GM19035 (cell line): ENCODE data around the gene ADM2.
"Not testable (repeated sequence)": the region's sequence is repeated elsewhere in the genome, so short reads cannot be mapped to it uniquely, and the experiment has no call there.

Source experiments
- ATAC-seq: cut with Tn5 transposase; IDR thresholded peaks from one replicate; pipeline ENCODE4 v1.9.1; 2021; ENCODE audit not compliant: unreplicated experiment

Gene ADM2

DNA sequence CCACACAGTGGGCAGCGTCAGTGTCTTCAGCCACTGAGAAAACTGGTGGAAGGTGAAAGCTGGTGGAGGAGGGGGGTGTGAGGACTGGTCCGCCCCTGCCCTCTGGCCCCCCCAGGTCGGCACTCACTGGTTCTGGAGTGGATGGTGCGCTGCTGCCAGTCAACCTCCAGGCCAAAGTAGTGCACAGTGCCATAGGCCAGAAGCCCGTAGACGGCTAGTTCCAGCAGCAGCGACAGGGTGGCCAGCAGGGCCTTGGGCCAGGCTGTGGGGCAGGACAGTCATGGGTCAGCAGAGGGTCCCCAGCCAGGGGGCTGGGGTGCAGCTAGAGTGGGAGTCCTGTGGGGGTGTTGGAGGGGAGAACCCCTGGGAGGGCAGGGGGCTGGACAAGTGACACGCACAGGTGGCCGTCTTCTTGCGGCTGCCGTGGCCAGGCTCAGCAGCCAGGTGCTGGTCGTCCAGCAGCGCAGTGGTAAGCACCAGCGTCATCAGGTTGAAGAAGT, 24.0 kb downstream of the ADM2 start:
- ATAC-seq: no peak

DNA sequence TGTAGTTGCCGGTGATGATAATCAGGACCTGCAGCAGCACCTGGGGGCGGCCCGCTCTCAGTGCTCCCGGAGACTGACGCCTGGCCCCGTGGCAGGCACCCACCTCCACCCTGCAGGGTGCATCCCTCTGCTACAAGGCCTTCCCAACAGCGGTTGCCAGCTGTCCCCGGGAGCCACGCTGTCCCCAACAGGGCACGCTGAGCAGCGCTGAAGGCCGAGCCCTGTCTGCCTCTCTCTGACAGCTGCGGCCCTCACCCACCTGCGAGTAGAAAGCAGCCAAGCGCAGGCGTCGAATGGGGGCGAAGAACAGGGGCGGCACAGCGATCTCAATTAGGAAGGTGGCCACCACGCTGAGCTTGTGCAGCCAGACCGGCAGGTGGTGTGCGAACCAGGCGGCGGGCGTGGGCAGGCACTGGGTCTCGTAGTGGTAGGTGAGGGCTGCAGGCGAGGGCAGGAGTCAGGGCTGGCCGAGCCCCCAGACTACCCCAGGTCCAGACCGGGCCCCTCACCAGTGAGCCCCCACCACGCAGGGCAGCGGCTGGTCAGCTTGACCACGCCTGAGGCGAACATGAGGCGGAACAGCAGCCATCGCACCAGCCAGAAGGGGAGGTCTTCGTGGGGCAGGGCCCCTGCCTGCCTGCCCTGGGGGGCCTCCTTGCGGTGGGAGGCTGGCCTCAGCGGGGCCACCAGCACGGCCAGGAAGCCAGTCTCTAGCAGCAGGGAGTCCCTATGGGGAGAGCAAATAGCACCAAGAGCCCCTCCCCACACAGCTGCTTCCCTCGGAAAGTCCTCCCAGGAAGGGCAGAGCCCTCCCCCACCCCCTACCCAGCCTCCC, 24.6 kb downstream of the ADM2 start:
- ATAC-seq: no peak

- ATAC-seq: peak; percentile 8
Measured at GRCh38 chr22:50506611-50507420, 25.5 kb downstream of the ADM2 start.

DNA sequence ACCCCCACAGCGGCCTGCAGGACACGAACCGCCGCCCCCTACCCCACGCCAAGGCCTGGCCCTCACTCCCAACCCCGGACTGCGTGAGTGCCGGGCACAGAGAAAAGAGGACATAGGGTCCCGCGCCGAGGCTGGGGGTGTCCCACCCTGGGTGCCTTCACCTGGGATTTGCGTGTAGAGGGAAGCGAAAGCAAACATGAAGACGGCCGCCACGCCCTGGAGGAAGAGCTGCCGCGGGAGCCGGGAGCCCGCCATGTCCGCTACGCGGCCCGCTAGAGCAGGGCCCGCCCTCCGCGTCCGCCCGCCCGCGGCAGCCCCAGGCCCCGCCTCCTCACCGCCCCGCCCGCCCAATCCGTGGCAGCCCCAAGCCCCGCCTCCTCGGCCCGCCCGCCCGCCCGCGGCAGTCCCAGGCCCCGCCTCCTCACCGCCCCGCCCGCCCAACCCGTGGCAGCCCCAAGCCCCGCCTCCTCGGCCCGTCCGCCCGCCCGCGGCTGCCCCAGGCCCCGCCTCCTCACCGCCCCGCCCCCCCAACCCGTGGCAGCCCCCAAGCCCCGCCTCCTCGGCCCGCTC, 26.2 kb downstream of the ADM2 start, which contains the start of gene LMF2:
LMF2 (minus strand) TSS at position 282 of the 570 bp plus-strand sequence; CDS start at position 255, 27 bp downstream.
- peak; percentile 58 for ATAC-seq

GRCh38 chr22:50507991-50508884, 26.9 kb downstream of the ADM2 start, which contains the start of gene NCAPH2:
NCAPH2 (plus strand) TSS chr22:50508224; CDS start chr22:50508338, 114 bp downstream.
- ATAC-seq: peak; percentile 69

DNA sequence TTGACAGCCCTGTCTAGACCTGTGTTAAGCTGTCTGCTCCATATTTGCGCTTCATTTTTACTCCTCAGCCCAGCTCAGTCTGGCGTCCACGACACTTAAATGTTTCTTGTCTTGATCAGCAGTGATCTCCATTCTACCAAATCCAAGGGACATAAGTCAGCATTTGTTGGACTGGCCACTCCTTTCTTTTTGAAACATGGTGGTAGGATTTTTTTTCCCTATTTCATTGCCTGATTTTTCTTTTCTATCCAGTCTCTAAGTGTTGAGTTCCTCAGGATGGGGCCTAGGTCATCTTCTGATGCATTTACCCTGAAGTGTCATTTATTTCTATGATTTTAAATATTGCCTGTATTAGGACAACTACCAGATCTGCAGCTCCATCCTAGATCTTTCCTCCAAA, 27.6 kb downstream of the ADM2 start:
- no peak for ATAC-seq

GRCh38 chr22:50513175-50513574, 31.8 kb downstream of the ADM2 start:
- no peak for ATAC-seq

DNA sequence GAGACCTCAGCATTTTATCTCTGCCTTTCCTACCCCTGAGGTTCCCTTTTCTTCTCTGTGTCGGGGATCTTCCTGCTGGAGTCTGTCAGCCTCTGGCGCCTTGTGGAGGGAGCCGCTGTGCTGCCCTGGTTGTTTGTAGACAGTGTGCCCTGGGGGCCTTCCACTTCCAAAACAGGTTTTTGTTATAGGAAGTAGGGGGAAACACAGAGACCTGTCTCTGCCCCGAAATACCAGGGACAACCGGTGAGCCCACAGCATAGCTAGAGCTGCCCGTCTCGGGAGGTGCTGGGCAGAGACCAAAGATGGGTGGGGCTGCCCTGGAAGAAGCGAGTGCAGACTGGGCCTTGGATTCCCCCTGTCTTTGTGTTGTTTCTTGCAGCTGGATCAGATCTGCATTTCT, 34.7 kb downstream of the ADM2 start:
- ATAC-seq: no peak

DNA sequence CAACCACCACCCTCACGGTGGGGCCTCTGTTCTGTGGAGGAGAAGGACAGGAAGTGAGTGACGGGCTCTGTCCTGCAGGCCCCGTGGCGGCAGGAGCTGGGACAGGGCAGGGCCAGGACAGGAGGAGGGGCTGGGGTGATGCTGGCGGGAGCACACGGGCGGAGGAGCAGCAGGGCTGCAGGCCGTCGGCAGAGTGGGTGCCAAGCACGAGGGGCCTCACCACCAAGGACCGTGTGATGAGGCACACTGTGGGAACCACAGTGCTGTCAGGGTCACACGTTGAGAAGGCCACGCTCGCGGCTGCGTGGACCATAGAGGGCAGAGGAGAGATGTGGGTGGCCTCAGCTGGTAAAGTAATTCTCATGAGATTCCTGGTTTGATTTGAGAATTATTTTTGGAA, 35.5 kb downstream of the ADM2 start:
- ATAC-seq: no peak

DNA sequence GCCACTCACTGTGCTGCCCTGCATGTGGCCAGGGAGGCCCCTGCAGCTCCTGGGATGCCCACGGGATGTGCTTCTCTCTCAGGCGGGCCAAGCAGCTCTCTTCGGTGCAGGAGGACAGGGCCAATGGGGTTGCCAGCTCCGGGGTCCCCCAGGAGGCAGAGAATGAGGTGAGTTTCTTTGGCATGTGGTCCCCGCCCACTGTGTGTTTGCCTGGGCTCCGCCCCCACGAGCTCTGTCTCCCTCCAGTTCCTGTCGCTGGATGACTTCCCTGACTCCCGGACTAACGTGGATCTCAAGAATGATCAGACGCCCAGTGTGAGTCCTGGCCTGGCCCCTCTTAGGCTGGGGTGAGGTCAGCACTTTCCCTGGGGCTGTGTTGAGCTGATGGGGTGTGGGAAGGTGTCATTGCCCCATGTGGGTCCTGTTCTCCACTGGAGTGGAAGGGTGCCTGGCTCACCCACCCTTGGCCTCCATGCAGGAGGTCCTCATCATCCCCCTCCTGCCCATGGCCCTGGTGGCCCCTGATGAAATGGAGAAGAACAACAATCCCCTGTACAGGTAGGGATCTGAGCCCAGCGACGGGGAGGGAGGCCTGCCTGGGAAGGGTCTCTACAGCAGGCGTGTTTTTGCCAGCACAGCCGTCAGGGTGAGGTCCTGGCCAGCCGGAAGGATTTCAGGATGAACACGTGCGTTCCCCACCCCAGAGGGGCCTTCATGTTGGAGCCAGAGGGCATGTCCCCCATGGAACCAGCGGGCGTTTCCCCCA, 36.3 kb downstream of the ADM2 start:
- no peak for ATAC-seq

DNA sequence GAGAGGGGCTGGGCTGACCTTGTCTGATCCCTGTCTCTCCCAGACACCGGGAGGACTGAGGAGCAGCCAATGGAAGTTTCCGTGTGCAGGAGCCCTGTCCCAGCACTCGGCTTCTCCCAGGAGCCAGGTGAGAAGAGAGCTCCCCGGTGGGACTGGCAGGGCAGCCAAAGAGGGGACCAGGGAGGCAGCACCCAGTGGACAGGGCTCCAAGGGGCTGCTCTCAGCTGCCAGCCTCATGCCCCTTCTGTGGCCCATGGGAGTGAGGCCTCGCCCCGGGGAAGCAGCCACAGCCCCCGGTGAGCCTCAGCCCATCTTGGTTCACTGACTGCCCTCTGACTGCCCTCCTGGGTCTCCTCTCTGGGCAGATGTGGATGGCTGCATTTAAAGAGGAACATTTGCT, 37.3 kb downstream of the ADM2 start:
- ATAC-seq: no peak

DNA sequence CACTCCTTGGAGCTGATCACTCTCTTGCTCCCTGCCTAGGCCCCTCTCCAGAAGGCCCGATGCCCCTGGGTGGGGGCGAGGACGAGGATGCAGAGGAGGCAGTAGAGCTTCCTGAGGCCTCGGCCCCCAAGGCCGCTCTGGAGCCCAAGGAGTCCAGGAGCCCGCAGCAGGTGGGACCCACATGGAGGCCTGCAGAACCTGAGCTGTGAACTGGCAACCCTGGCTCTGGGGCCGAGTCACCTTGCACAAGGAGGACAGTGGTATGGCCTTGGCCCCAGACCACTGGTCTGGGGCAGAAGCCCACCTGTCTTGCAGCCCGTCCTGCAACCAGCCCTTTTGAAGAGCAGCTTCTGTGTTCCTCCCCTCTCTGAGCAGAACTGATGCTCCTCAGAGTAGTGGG, 37.8 kb downstream of the ADM2 start:
- no peak for ATAC-seq

DNA sequence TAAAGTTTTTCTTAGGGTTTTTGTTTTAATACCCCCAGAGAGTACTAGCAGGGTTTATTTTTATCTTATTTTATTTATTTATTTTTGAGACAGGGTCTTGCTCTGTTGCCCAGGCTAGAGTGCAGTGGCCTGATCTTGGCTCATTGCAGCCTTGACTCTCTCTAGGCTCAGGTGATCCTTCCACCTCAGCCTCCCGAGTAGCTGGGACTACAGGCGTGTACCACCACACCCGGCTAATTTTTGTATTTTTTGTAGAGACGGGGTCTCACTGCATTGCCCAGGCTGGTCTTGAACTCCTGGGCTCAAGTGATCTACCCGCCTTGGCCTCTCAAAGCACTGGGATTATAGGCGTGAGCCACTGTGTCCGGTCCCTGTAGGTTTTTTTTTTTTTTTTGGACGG, 38.8 kb downstream of the ADM2 start:
- ATAC-seq: not testable (repeated sequence)

- ATAC-seq: no peak
Measured at GRCh38 chr22:50520826-50521453, 39.6 kb downstream of the ADM2 start.

DNA sequence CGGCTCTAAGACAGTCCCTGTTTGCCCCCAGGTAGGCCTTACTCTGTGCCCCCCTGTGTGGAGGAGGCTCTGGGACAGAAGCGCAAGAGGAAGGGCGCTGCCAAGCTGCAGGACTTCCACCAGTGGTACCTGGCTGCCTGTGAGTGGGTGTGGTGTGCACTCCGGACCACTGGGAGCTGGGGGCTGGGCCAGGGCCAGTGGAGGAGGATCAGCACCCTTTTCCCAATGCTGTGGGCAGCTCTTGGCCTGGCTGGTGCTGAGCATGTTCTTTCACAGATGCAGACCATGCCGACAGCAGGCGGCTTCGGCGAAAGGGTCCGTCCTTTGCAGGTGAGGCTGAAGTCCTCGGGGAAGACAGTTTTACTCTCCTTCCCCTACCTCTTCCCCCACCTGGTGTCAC, 40.4 kb downstream of the ADM2 start:
- no peak for ATAC-seq

DNA sequence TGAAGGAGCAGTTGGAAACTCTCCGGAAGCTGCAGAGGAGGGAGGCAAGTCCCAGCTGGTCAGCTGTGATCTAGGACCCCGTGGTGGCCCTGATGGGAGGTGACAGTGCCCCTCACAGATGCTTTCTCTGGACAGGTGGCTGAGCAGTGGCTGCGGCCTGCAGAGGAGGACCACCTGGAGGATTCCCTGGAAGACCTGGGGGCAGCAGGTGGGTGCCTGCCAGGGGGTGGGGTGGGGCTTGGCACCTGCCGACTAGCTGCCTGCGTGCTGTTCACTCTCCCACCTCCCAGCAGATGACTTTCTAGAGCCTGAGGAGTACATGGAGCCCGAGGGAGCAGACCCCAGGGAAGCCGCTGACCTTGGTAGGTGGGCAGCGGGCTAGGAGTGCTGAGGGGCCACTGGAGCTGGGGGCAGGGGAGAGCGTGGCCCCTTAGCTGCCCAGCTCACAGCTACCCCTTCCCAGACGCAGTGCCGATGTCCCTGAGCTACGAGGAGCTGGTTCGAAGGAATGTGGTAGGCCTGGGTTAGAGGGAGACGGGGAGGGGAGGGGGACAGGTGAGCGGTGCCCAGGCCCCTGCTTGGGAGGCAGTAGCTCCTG, 41.0 kb downstream of the ADM2 start:
- no peak for ATAC-seq

GRCh38 chr22:50522806-50523438, 41.6 kb downstream of the ADM2 start:
- ATAC-seq: no peak

GRCh38 chr22:50523458-50523805, 42.1 kb downstream of the ADM2 start:
- ATAC-seq: no peak
